ENCODE data around the gene PCDH1.
A peak's percentile ranks its signal among the peaks of the same experiment; 100 is the strongest.
"Not testable (repeated sequence)": the region's sequence is repeated elsewhere in the genome, so short reads cannot be mapped to it uniquely, and the experiment has no call there.

Gene PCDH1

DNA sequence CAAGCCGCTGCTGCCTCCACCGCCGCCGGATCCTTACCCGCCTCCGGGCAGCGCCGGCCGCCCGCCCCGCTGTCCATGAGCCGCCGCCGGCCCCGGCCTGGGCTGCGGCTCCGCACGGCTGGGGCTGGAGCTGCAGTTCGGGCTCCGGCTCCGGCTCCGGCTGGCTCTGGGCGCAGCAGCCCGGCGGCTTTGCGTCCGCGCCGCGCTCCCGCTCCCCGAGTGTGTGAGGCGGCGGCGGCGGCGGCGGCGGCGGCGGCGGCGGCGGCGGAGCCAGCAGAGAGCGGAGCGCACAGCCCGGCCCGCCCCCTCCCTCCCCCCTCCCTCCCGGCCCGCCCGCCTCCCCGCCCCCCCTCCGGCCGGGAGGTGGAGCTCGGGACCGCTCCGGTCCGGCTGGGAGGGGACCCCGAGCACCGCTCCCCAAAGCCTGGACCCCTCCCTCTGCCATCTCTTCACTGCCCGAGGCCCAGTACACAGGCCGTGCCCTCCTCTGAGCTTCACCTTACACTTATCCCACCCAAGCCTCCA, at the start of gene PCDH1:
Gene PCDH1 (minus strand): TSS at position 225 of the 525 bp plus-strand sequence. CDS start 148 bp downstream, at position 77.
- no peak for DNase-seq

DNA sequence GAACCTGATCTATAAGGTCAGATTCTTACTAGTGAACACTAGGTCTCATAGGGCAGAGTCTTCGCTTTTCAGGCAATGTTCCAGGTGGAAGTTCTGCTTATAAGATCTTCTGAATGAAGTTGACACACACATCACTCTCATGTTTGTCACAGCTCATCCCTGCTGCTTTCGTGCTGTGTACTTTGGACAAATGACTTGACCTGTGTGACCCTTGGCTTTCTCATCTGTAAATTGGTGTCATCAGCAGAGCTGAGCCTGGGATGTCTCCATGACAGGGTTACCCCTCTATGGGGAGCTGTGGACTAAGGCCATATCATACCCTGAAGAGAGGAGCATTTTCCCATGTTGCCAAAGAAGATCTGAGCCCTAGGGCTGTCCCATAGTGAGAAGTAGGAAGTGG, 48.2 kb upstream of the PCDH1 start:
- DNase-seq, result no peak

DNA sequence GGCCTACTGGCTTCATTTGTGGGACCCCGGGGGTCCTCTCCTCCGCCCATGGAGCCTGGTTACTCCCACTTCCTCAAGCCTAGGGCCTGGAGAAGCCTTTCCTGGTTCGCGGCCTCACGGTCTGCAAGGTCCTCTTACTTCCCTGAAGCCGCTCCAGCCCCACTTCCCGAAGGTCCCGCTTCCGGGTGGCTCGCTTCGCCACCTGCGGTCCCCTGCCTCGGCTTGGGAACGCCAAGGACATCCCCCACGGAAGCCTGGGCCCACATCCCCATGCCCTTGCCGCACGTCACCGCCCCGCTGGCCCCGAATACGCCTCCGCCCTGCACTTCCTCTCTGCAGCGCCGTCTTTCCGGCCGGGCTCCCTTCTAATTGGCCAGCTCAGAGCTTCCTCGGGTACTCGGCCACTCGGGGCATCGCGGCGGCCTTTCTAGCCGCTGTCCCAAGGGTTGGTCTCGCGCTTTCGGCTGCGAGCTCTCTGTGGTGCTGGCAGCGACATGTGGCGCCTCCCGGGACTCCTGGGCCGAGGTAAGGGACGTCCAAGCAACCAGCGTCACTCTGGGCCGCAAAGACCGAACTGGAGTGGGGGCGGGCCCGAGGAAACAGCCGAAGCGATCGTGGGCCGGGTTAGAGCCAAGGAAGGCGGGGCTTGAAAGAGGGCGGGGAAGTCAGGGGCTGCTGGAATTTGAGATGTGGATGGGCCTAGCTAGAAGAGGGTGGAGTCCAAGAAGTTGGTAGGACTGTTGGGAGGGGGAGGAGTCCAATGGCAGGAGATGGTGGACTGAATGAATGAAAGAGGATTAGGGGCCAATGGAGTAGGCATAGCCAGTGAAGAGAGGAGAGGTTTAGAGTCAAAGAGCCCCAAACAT, 45.5 kb upstream of the PCDH1 start, which contains the start of gene DELE1:
Gene DELE1 (plus strand): TSS at position 424 of the 866 bp plus-strand sequence. CDS start 71 bp downstream, at position 495.
- peak; percentile 87 for DNase-seq

- DNase-seq, result not testable (repeated sequence)
Measured at GRCh38 chr5:141922827-141923447, 44.7 kb upstream of the PCDH1 start.

GRCh38 chr5:141920771-141921170, 42.6 kb upstream of the PCDH1 start:
- DNase-seq, result no peak

GRCh38 chr5:141919218-141920119, 41.3 kb upstream of the PCDH1 start:
- no peak for DNase-seq

- DNase-seq, result no peak
Measured at GRCh38 chr5:141917760-141918159, 39.5 kb upstream of the PCDH1 start.

GRCh38 chr5:141916522-141916921, 38.3 kb upstream of the PCDH1 start:
- DNase-seq, result no peak

GRCh38 chr5:141915881-141916336, 37.7 kb upstream of the PCDH1 start:
- no peak for DNase-seq

GRCh38 chr5:141914797-141915196, 36.6 kb upstream of the PCDH1 start:
- DNase-seq, result no peak

- DNase-seq, result no peak
Measured at GRCh38 chr5:141914199-141914743, 36.1 kb upstream of the PCDH1 start.

DNA sequence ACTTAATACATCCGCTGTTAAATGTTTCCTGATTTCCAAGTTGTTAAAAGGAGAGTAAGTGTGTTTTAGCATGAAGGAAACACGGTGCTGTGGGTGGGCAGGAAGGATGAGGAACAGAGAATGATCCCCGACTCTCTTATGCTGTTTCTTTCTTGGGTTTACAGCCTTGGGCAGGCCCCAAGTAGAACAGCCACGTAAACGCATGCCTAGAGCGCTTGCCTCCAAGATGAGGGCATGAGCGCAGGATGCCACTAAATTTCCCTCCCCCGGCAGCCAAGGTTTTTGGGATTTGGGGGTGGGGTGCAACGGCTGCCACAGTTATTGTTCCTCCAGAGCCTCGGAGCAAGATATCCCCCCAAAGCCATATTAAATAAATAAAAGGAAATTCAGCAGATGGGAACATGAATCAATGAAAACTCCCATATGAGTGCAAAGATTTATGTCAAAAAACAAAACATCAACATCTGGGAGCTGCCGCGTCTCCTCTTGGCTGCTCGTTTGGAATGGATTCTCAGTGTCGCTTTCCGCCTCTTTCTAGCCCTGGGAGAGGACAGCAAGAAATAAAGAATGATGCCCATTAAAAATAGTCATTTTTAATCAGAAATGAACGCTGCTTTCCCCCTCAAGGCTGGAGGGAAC, 35.5 kb upstream of the PCDH1 start:
- DNase-seq, result no peak

DNA sequence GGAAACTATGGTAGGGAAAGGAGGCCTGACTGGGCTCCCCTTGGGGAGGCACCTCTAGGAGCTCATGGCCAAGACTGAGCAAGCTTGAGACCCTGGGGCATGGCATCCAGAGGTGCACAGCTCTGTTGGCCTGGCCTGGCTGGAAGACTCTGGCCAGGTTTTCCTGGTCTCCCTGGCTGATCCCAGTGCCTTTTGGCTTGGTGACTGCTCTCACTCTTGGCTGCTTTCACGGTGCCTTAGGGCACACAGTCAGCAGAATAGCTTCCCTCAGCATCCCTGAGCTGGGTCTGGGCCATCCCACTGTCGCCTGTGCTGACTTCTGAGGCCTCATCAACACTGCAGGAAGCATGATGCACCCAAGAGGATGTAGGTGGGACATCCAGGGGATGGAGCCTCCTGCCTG, 32.1 kb upstream of the PCDH1 start:
- DNase-seq, result no peak

GRCh38 chr5:141909212-141909611, 31.0 kb upstream of the PCDH1 start:
- DNase-seq, result no peak

GRCh38 chr5:141908796-141909195, 30.6 kb upstream of the PCDH1 start:
- DNase-seq, result no peak

- no peak for DNase-seq
Measured at GRCh38 chr5:141906972-141907371, 28.8 kb upstream of the PCDH1 start.

- no peak for DNase-seq
Measured at GRCh38 chr5:141906517-141906916, 28.3 kb upstream of the PCDH1 start.

- no peak for DNase-seq
Measured at GRCh38 chr5:141904551-141904950, 26.3 kb upstream of the PCDH1 start.

GRCh38 chr5:141903261-141903660, 25.1 kb upstream of the PCDH1 start:
- DNase-seq, result no peak

DNA sequence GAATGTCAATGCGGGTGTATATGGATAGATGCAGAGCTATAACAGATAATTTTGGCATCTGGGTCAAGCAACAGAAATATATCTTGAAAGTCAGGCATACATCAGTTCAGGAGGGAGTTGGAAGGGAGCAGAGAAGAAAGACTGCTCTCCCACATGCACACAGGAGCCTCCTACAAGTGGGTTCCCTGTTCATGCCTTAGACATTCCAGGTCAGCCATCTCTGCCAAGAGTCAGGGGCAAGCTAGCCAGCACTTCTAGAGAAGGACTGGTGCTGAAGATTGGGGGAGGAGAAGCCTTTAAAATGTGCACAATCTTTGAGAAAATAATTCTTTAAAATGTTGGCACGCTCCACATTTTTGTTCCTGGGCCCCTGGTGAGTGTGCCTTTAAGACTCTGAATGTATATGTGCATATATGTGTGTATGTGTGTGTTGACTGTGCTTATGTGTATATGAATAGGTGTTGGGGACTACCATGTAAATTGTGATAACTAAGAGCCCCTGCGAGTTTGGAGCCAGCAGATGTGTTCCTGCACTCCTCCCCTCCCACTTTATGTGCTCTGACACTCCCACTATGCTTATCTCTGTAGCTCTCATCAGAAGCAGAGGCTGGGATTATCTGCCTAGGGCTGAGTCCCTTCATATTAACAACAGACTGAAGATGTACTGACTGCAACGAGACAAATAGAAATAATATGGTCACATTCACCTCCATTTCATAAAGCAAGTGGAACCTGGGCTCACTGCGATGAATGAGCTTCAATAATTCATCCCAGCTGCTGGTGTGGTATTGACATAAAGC, 24.0 kb upstream of the PCDH1 start:
- DNase-seq, result no peak

- DNase-seq, result no peak
Measured at GRCh38 chr5:141898448-141899049, 20.3 kb upstream of the PCDH1 start.
